Measurements from ENCODE around the gene ATP10A.
A peak's percentile ranks its signal among the peaks of the same experiment; 100 is the strongest.

ATP10A gene

GRCh38 chr15:25732191-25732590 is 130.9 kb downstream of the ATP10A start:
- Histone ChIP-seq H4K20me1 (peaks cover 6% of the 10 kb centered on the region), H3K9me3 (no peaks in the 10 kb centered on the region), H3K4me2 (no peak overlapping the region), H3K27ac (no peak overlapping the region), H3K4me3 (no peak overlapping the region), H3K9ac (no peak overlapping the region), H3K36me3 (peaks cover 41% of the 10 kb centered on the region), H3K4me1 (no peaks in the 10 kb centered on the region), H3K27me3 (no peaks in the 10 kb centered on the region)
- no peak for TF ChIP-seq Cebpa-rat (IDR thresholded peaks at IDR 0.05)

- Histone ChIP-seq H3K9ac (no peak overlapping the region), H4K20me1 (no peaks in the 10 kb centered on the region; the same call in 1 of the 2 replicates), H3K9me3 (no peaks in the 10 kb centered on the region), H3K4me3 (no peak overlapping the region), H3K4me1 (no peaks in the 10 kb centered on the region), H3K4me2 (no peak overlapping the region), H3K36me3 (peaks cover 44% of the 10 kb centered on the region), H3K27me3 (no peaks in the 10 kb centered on the region), H3K27ac (no peak overlapping the region)
- TF ChIP-seq Cebpa-rat (IDR thresholded peaks at IDR 0.05), result no peak
Observed at GRCh38 chr15:25731411-25731810, 131.7 kb downstream of the ATP10A start.

GRCh38 chr15:25730918-25731317 is 132.2 kb downstream of the ATP10A start:
- Histone ChIP-seq H3K27me3 (no peaks in the 10 kb centered on the region), H3K4me1 (no peaks in the 10 kb centered on the region), H3K27ac (no peak overlapping the region), H3K9ac (no peak overlapping the region), H3K4me2 (no peak overlapping the region), H3K9me3 (no peaks in the 10 kb centered on the region), H3K36me3 (peaks cover 45% of the 10 kb centered on the region), H4K20me1 (no peaks in the 10 kb centered on the region; the same call in 1 of the 2 replicates), H3K4me3 (no peak overlapping the region)
- no peak for TF ChIP-seq Cebpa-rat (IDR thresholded peaks at IDR 0.05)

GRCh38 chr15:25728816-25729215 is 134.3 kb downstream of the ATP10A start:
- Histone ChIP-seq H3K4me1 (no peaks in the 10 kb centered on the region), H3K4me2 (no peak overlapping the region), H3K9me3 (no peaks in the 10 kb centered on the region), H3K27ac (no peak overlapping the region), H3K9ac (no peak overlapping the region), H3K27me3 (no peaks in the 10 kb centered on the region), H4K20me1 (no peaks in the 10 kb centered on the region; the same call in 1 of the 2 replicates), H3K4me3 (no peak overlapping the region), H3K36me3 (peaks cover 47% of the 10 kb centered on the region)
- no peak for TF ChIP-seq Cebpa-rat (IDR thresholded peaks at IDR 0.05)

- H3K36me3 ChIP-seq, result peaks cover 44% of the 10 kb centered on the region
- H3K4me1 ChIP-seq, result no peaks in the 10 kb centered on the region
- no peaks in the 10 kb centered on the region; the same call in 1 of the 2 replicates for H4K20me1 ChIP-seq
- no peak overlapping the region for H3K4me2 ChIP-seq
- H3K9ac ChIP-seq, result no peak overlapping the region
- no peaks in the 10 kb centered on the region for H3K9me3 ChIP-seq
- TF ChIP-seq Cebpa-rat (IDR thresholded peaks at IDR 0.05), result no peak
- H3K27ac ChIP-seq, result no peak overlapping the region
- no peak overlapping the region for H3K4me3 ChIP-seq
- no peaks in the 10 kb centered on the region for H3K27me3 ChIP-seq
Observed at GRCh38 chr15:25727867-25728600, 135.1 kb downstream of the ATP10A start.

DNA sequence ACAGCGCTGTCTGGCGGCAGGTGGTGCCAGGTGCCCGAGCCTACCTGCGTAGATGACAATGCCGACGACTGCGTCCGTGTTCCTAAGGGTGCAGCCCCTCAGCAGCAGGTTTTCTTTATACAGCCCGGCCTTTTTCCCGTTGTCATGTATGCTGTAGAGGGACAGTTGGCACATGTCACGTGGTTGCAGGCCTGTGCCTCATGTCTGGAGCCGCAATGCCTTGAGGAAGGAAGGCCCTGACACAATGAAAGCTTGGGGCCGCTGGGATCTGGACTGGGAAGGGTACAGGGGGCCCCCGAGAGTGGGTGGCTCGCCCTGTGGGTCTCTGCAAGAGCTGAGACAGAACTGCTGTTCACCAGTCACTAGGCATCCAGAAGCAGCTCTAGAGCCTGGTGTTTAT is 136.0 kb downstream of the ATP10A start:
- H3K27me3 ChIP-seq, result no peaks in the 10 kb centered on the region
- no peak overlapping the region for H3K4me2 ChIP-seq
- H3K4me3 ChIP-seq, result no peak overlapping the region
- no peak overlapping the region for H3K27ac ChIP-seq
- H3K9ac ChIP-seq, result no peak overlapping the region
- H4K20me1 ChIP-seq, result no peaks in the 10 kb centered on the region; the same call in 1 of the 2 replicates
- no peaks in the 10 kb centered on the region for H3K9me3 ChIP-seq
- peaks cover 50% of the 10 kb centered on the region for H3K36me3 ChIP-seq
- no peaks in the 10 kb centered on the region for H3K4me1 ChIP-seq
- no peak for TF ChIP-seq Cebpa-rat (IDR thresholded peaks at IDR 0.05)

DNA sequence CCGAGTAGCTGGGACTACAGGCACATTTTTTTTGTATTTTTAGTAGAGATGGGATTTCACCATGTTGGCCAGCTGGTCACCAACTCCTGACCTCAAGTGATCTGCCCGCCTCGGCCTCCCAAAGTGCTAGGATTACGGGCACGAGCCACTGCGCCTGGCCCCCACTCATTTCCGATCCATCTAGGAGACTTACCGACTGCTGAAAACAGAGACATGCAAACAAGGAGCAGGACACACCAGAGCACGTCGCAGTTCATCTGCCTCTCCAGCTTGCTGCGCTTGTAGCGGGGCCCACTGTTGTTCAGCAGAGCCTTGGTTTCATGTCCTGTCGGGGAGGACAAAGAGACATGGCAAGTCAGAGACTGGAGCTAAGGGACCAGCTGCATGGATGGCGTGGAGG is 137.4 kb downstream of the ATP10A start:
- Histone ChIP-seq H3K27ac (no peak overlapping the region), H3K4me1 (peaks cover 11% of the 10 kb centered on the region), H4K20me1 (peaks cover 6% of the 10 kb centered on the region; the same call in 1 of the 2 replicates), H3K4me3 (no peak overlapping the region), H3K4me2 (no peak overlapping the region), H3K27me3 (no peaks in the 10 kb centered on the region), H3K9ac (no peak overlapping the region), H3K36me3 (peaks cover 58% of the 10 kb centered on the region), H3K9me3 (no peaks in the 10 kb centered on the region)
- no peak for TF ChIP-seq Cebpa-rat (IDR thresholded peaks at IDR 0.05)

DNA sequence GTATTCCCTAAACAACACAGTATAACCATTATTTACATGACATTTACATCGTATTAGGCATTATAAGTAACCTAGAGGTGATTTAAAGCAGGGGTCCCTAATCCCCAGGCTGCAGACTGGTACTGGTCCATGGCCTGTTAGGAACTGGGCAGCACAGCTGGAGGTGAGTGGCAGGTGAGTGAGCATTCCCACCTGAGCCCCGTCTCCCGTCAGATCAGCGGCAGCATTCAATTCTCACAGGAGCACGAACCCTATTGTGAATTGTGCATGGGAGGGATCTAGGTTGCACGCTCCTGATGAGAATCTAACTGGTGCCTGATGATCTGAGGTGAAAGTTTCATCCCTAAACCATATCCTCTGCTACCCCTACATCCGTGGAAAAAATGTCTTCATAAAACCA is 138.2 kb downstream of the ATP10A start:
- Histone ChIP-seq H3K9me3 (no peaks in the 10 kb centered on the region), H3K27ac (no peak overlapping the region)

DNA sequence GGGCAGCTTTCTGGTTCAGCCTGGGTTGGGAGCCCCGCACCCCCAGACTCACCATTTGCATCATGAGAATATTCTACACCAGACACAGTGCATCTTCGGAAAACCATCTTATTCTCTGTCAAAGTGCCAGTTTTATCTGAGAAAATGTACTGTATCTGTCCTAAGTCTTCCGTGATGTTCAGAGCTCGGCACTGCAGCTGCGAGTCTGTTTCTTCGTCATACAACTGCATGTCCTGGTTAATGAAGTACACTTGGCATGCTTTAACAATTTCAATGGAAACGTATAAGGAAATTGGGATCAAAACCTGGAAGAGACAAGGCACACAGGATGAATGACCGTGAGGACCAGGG is 141.5 kb downstream of the ATP10A start:
- H3K36me3 ChIP-seq, result peaks cover 56% of the 10 kb centered on the region
- peaks cover 53% of the 10 kb centered on the region for H3K4me1 ChIP-seq
- H3K27ac ChIP-seq, result no peak overlapping the region
- no peak overlapping the region for H3K4me3 ChIP-seq
- TF ChIP-seq Cebpa-rat (IDR thresholded peaks at IDR 0.05), result no peak
- H3K27me3 ChIP-seq, result peaks cover 2% of the 10 kb centered on the region; the same call in 1 of the 2 replicates
- no peak overlapping the region for H3K9ac ChIP-seq
- no peaks in the 10 kb centered on the region for H3K9me3 ChIP-seq
- peaks cover 43% of the 10 kb centered on the region for H4K20me1 ChIP-seq
- peak overlapping the region; percentile 39 for H3K4me2 ChIP-seq

More for the DNA sequence above, 138.2 kb downstream of the ATP10A start:
- H3K36me3 ChIP-seq, result peaks cover 62% of the 10 kb centered on the region
- no peaks in the 10 kb centered on the region for H3K27me3 ChIP-seq
- H4K20me1 ChIP-seq, result peaks cover 10% of the 10 kb centered on the region; the same call in 1 of the 2 replicates
- TF ChIP-seq Cebpa-rat (IDR thresholded peaks at IDR 0.05), result no peak
- no peak overlapping the region for H3K9ac ChIP-seq
- peaks cover 19% of the 10 kb centered on the region for H3K4me1 ChIP-seq
- H3K4me3 ChIP-seq, result no peak overlapping the region
- no peak overlapping the region for H3K4me2 ChIP-seq

DNA sequence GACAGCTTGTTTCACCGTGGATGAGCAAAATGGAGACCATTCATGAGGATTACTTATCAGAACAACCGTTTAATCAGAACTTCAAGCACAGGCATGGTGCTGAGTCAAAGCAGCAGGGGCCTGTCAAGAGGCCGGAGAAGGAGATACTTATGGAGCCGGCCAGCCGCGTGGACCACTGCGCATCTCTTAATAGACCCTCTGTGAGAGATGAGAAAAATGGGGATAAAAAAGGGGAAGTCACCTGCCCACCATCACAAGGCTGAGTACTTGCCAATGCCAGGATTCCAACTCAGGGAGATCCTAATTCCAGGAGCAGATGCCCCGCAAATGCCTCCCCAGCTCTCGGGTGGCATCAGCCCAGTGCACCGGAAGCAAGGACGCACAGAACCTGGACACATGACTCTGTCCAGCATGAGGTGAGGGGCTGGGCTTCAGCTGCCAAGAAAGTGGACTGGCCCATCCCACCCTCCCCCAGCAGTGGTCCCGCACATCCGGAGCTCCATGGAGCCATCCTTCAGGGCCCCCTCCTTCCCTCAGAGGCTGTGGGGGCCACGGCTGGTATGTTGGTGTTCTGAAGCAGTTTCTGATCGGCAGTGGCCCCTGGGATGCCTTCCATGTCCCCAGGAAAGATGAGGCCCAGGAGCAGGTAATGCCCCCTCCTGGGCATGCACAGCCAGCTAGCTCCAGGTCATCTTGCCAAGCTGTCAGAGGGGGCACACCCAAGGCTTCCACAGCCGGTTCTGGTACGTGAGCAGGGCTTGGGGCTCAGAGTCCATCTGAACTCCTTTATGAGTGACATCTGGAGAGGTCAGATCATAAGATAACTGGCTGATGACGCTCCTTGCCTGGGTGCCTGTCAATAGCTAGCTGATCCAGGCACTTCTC is 143.8 kb downstream of the ATP10A start:
- Histone ChIP-seq H3K4me2 (peak overlapping the region; percentile 100), H3K9me3 (no peaks in the 10 kb centered on the region), H3K27me3 (peaks cover 9% of the 10 kb centered on the region; the same call in 1 of the 2 replicates), H3K4me3 (peak overlapping the region; percentile 62), H3K9ac (no peak overlapping the region), H3K36me3 (peaks cover 35% of the 10 kb centered on the region), H3K4me1 (peaks cover 59% of the 10 kb centered on the region), H4K20me1 (peaks cover 60% of the 10 kb centered on the region), H3K27ac (no peak overlapping the region)
- TF ChIP-seq Cebpa-rat (IDR thresholded peaks at IDR 0.05), result no peak
